Activated CD8-positive, alpha-beta memory T cell treated with anti-CD3 and anti-CD28 coated beads, Interleukin-2, amount 50 U/mL, for 48 hours (primary cell): ENCODE data around the gene MYO18B.
A peak's percentile ranks its signal among the peaks of the same experiment; 100 is the strongest.

Experiments
- DNase-seq: peaks from one replicate; pipeline ENCODE4 v3.0.0-alpha.2; 2020

The MYO18B gene

GRCh38 chr22:25878933-25879332 is 136.9 kb downstream of the MYO18B start:
- DNase-seq = no peak

- DNase-seq = no peak
Measured at GRCh38 chr22:25880524-25880923, 138.5 kb downstream of the MYO18B start.

- no peak for DNase-seq
Measured at GRCh38 chr22:25881210-25881755, 139.3 kb downstream of the MYO18B start.

GRCh38 chr22:25882360-25882759 is 140.4 kb downstream of the MYO18B start:
- DNase-seq = no peak

GRCh38 chr22:25883482-25884033 is 141.6 kb downstream of the MYO18B start:
- no peak for DNase-seq

- DNase-seq = no peak
Measured at GRCh38 chr22:25884121-25884520, 142.1 kb downstream of the MYO18B start.

- no peak for DNase-seq
Measured at GRCh38 chr22:25888399-25889054, 146.5 kb downstream of the MYO18B start.

GRCh38 chr22:25890651-25891050 is 148.7 kb downstream of the MYO18B start:
- no peak for DNase-seq

- no peak for DNase-seq
Measured at GRCh38 chr22:25892678-25893077, 150.7 kb downstream of the MYO18B start.

- no peak for DNase-seq
Measured at GRCh38 chr22:25895678-25896077, 153.7 kb downstream of the MYO18B start.

- no peak for DNase-seq
Measured at GRCh38 chr22:25896098-25896497, 154.1 kb downstream of the MYO18B start.

GRCh38 chr22:25896592-25896991 is 154.6 kb downstream of the MYO18B start:
- no peak for DNase-seq

GRCh38 chr22:25898707-25899365 is 156.8 kb downstream of the MYO18B start:
- DNase-seq = no peak

GRCh38 chr22:25899566-25899965 is 157.6 kb downstream of the MYO18B start:
- no peak for DNase-seq

- DNase-seq = no peak
Measured at GRCh38 chr22:25900390-25900789, 158.4 kb downstream of the MYO18B start.

- no peak for DNase-seq
Measured at GRCh38 chr22:25900880-25901279, 158.9 kb downstream of the MYO18B start.

- DNase-seq = no peak
Measured at GRCh38 chr22:25902402-25902801, 160.4 kb downstream of the MYO18B start.

- peak; percentile 55 for DNase-seq
Measured at GRCh38 chr22:25903294-25903693, 161.3 kb downstream of the MYO18B start.

- DNase-seq = no peak
Measured at GRCh38 chr22:25908212-25908611, 166.2 kb downstream of the MYO18B start.

GRCh38 chr22:25908755-25909154 is 166.8 kb downstream of the MYO18B start:
- DNase-seq = no peak

- DNase-seq = no peak
Measured at GRCh38 chr22:25909614-25910387, 167.8 kb downstream of the MYO18B start.

- DNase-seq = no peak
Measured at GRCh38 chr22:25911243-25911972, 169.4 kb downstream of the MYO18B start.

GRCh38 chr22:25919452-25919851 is 177.5 kb downstream of the MYO18B start:
- DNase-seq = no peak
